HS-27A (cell line): ENCODE measurements around the gene ASIC2.

Experiments used
- DNase-seq: peaks from one replicate; pipeline ENCODE4 v3.0.0-alpha.2; 2012; ENCODE audit warnings: low read depth, missing footprints

Gene ASIC2

DNA sequence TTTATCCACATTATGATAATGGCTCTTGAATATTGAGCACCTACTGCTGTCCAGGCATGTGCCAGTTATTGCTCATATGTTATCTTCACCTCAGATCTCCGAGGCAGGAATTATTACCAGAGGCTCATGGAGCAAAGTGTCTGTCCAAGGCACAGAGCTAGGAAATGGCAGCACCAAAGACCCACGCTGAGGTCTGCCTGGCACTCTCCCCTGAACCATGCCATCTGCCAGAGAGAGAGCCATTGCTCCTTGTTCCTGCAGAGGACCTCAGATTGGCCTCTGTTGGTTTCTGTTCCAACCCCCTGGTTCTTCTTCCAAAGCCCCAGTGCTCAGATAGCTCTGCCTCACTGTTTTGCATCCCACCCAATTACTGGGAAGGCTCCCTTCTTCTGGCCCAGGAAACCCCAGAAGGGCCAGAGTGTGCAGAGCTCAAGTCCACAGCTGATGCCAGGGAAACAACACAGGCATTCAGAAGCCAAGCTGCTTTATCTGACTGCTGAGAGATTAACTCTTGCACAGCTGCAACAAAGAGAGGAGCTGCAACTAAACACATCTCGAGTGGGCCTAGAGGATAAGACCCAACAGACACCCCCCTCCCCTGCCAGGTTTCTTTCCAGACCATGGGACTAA is 5.9 kb downstream of the ASIC2 start:
- no peak for DNase-seq

DNA sequence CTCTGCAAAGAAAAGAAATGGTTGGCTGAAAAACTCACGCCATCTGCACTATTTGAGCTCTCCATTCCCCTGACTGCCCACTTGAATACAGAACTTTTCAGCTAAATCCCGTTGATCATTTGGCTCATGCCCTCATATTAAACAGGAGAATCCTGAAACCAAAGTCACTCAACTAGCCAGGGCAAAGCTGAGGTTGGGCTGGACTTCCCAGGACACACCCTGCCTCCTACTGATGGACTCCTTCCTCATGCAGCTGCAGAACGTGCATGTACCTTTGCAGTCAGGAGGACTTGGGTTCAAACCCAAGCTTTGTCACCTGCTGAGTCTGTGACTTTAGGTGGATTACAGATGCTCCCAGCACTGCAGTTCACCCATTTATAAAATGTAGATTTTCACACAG is 7.7 kb downstream of the ASIC2 start:
- DNase-seq, result no peak

GRCh38 chr17:33284022-33284421 is 9.1 kb downstream of the ASIC2 start:
- DNase-seq, result no peak

GRCh38 chr17:33280162-33280943 is 12.7 kb downstream of the ASIC2 start:
- DNase-seq, result no peak

DNA sequence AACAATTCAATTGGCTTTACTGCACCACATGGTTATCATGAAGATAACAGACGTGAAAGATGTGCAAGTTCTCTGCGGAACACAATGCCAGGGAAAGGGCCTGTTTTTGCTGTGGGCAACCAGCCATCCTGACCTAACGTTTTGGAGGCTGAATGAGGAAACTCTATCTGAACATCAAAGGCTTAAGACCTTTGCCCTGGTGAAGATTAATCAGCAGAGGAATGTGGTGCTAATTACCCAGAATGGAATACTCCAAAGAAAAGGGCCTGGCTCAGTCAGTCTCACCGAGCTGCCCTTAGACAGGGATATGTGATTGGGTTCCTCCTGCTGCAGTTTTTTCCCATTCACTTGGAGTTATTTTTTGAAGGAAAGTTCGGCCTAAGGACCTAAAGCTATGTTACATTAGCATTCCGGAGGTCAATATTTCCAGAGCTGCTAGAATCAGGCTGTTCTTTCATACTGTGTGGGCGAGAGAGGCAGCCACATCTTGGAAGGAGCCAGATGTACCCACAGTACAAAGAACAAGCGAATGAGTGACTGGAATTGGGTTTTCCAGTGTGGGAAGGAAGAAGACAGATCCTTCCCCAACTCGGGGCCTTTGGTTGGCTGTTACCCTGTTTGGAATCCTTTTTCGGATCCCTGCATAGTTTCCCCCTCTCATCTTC is 15.5 kb downstream of the ASIC2 start:
- no peak for DNase-seq

- DNase-seq, result no peak
These were observed 19.2 kb downstream of the ASIC2 start for GRCh38 chr17:33273743-33274410.

GRCh38 chr17:33273271-33273670 is 19.8 kb downstream of the ASIC2 start:
- DNase-seq, result no peak

- no peak for DNase-seq
These were observed 20.7 kb downstream of the ASIC2 start for GRCh38 chr17:33272438-33272837.

DNA sequence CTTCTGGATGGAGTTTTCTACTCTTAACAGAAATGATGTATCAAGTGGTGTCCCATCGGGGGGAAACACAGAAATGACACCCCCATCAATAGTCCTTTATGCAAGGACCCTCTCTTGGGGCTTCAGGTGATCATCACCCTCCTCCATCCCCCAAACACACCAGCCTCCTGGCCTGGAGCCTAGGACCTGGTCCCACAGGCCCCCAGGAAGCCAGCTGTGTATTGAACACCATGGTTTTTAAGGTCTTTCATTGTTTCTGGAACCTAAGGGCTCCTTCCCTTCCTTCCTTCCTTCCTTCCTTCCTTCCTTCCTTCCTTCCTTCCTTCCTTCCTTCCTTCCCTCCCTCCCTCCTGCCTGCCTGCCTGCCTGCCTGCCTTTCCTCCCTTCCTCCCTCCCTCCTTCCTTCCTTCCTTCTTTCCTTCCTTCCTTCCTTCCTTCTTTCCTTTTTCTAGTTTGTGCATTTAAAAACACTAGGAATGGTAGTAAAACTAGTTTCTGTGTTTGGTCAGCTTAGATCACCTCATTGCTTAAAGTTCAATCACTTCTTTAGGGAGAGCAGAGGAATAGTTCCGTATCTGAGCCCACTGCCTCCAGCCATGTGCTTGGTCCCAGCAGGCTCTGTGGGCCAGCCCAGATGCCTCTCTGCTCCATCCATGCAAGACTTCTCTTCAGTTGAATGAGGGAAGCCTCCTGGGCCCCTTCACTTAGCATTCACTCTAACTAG is 23.6 kb downstream of the ASIC2 start:
- DNase-seq, result no peak

DNA sequence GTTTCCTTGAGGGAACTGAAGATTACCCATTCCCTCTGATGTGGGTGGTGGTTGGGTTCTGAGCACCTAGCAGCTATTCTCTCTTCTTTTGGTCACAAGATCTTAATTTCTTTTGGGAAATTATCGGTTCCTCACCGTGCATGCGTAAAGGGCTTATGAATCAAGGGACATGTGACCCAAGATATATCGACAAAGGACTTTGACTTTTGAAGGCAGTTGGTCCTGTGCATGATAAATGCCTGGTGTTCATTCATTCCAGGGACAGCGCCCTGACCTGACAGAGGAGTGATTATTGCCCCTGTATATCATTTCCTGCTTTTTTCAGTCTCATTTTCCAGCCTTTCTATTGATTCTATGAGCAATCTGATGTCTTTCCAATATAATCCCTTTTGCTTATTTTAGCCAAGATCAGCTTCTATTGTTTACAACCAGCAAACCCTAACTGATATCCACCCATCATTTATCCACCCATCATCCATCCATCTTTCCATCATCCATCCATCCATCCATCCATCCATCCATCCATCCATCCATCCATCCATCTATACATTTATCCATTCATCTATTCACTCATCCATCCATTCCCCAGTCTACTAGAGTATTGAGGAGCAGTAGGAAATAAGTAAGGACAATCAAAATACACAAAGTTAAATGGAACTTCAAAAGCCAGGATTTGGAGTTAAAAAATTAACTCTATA is 25.1 kb downstream of the ASIC2 start:
- no peak for DNase-seq

- peak; percentile 4 for DNase-seq
These were observed 25.8 kb downstream of the ASIC2 start for GRCh38 chr17:33267271-33267790.

DNA sequence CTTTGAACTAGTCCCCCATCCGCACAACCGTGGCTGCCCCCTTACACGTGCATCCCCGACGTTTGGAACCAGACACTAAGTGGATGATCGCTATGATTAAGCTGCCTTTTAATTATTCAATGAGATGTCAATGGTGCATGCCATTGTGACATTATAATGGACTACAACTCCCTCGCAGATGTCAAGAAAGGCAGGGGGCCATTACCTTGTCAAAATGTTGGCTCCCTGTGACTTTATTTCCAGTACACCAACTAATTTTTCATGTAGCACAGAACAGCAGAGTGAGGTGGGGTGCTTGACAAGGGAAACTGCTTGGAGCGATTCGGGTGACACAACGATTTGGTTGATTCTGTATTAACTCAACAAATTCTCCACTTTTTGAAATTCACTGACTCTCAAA is 26.5 kb downstream of the ASIC2 start:
- no peak for DNase-seq

- no peak for DNase-seq
These were observed 27.0 kb downstream of the ASIC2 start for GRCh38 chr17:33266116-33266515.

DNA sequence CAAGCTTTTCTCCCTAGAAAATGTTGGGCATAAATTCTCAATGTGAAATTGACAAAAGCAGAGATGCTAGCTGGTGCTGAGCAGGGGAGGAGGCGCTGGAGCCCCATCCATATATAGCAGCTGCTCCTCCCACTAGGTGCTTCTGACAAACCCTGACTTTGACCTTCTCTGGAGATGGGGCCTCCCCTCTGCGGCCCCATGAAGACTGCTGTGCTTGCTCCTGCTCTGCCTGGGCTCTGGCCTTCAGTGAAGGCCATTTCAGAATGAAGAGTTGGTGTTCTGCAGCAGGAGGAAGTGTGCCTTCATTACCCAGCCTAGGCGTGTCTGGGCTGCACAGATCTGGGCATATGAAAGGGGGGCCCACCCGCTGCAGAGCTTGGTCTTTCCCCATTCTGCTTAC is 29.7 kb downstream of the ASIC2 start:
- no peak for DNase-seq

GRCh38 chr17:33262266-33263123 is 30.6 kb downstream of the ASIC2 start:
- no peak for DNase-seq

DNA sequence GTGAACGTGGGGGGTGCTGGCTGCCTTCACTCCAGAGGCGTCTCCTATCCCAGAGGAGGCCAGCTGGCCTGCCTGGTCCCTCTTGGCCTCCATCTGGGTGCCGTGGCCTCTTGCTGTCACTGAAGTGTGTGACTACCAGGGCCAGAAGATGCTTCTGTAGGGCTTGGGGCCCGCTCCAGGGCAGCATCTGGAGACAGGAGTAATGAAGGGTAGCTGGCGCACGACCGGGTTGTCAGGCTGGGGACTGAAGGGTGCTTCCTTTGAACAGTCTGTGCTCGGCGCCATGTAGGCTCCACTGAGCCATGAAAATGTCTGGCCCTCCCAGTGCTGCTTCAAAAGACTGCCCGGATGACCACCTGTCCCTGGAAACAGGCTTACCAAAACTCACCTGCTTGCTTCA is 31.3 kb downstream of the ASIC2 start:
- no peak for DNase-seq

DNA sequence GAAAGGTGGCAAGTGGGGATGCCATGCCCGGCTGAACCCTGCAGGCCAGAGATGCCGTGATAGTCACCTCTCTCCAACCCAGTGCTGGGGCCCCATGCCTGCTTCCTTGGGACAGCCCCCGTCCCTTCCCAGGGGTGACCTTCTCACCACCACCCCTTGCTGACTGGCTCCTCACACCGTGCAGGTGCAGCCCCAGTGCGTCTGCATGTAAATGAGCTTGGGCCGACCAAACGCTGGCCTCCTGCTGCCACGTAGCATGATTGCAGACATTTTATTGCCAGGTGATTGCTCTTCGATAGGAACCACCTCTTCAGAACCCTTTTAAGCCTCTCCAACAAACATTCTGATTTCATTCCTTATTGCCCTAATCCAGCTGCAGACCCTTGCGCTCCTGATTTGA is 32.5 kb downstream of the ASIC2 start:
- DNase-seq, result no peak

DNA sequence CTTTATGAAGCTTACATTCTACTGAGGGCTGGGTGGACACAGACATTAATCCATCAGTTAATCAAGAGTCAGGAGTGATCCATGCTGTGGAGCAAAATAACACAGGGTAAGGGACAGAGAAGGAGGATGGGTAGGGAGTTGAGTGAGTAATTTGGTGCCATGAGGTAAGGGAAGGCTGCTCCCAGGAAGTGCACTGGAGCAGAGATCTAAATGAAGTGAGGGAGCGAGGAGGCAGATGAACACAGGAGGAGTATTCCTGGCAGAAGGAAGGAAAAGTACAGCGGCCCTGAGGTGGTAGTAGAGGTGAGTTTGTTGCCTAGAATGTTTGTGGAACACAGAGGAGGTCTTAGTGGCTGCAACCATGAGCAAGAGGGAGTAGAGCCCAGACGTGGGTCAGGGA is 34.8 kb downstream of the ASIC2 start:
- DNase-seq, result no peak

DNA sequence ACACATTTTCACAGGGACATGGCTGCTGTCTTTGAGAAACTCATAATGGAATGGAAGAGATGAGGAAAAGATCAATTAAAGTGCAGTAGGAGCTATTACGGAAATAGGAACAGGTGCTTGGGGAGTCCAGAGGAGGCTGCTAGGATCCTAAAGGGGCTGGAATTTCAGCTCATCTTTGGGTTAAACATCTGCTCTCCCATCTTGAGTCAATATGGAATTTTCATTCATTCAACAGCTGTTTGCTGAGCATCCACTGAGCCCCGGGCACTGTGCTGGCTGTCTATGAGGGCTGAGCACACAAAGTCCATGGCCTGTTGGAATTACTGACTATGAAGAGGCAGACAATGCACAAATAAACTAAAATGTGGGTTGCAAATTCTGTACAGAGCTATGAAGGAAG is 47.9 kb downstream of the ASIC2 start:
- DNase-seq, result no peak

DNA sequence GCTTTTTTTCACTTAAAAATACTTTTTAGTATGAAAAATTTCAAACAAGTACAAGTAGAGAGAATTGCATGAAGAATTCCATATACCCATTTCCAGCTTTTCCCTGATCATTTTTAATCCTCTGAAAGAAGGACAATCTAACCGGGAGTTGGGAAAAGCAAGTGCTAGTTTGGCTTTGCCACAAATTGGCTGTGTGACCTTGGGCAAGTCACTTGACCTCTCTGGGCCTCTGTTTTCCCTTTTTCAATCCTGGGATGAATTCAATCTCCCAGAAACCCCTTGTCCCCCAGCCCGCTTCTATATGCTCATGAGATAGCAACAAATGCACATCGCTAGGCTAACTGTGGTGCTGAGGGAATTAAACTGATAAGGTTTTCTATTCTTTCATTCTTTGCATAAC is 49.4 kb downstream of the ASIC2 start:
- no peak for DNase-seq
